ENCODE measurements around the gene KBTBD4.

The KBTBD4 gene

DNA sequence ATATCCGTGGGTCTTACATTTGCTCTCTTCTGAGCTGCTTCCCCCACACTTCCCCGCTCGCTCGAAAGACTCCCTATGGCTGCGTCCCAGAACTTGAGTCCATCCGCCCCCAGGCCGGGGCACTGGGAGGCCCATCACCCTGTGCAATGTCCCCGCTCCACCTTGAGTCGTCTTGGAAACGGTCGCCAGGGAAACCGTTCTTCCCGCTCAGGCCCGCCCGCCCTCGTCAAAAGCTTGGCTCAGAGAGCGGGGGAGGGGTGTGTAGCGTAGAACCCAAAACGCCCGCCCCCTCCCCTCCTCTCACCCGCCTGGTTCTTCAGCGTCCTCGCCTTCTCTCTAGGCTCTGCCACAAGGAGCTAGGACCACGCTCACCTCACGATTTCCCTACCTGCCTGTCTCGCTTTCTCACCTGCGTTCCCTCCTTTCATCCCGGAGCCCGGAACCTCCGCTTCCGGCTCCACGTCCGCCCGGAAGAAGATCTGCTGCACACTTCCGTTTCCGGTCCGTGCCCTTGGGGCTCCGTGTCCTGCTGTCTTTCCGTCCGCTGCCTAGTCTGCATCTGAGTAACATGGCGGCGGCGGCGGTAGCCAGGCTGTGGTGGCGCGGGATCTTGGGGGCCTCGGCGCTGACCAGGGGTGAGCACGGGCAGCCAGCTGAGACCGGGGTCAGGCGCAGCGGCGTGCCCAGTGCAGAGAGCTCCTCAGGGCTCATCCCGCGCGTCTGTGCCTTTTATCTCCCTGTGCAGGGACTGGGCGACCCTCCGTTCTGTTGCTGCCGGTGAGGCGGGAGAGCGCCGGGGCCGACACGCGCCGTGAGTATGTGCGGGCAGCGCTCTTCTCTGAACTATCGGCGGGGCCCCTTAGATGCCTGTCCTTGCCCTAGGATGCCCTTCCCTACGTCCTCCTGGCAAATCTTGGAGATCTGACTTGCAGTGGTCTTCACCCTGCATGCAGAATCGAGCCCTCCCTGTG, at the start of gene KBTBD4, which contains the start of gene NDUFS3:
TSS of gene KBTBD4 (minus strand) at position 447 of the 971 bp plus-strand sequence. CDS start at position 428, 19 bp downstream.
TSS of gene NDUFS3 (plus strand) at position 551 of the 971 bp plus-strand sequence. CDS start at position 569, 18 bp downstream.
- DNase-seq = peak; percentile 95

DNA sequence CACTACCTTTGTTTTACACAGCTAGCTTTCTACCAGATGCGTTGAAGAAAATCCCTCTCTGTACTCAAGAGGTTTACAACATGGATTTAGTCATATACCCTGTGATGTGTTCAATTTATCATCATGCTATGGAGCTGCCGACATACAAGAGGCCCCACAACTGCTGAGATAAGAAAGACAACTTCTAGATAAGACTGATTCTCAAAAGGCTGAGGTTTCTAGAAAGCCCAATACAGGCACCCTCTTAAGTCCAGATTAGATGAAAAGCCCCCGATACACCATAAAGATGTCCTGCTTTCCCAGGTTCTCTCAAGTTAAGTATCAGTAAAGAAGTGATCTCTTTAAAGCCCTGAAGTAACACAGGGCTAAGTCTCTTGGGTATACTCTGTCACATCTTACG, 49.3 kb upstream of the KBTBD4 start:
- no peak for DNase-seq

- no peak for DNase-seq
Measured at GRCh38 chr11:47626234-47626633, 47.5 kb upstream of the KBTBD4 start.

- DNase-seq = no peak
Measured at GRCh38 chr11:47620836-47621378, 42.1 kb upstream of the KBTBD4 start.

- DNase-seq = no peak
Measured at GRCh38 chr11:47617417-47617809, 38.6 kb upstream of the KBTBD4 start.

GRCh38 chr11:47616726-47617416, 38.1 kb upstream of the KBTBD4 start:
- DNase-seq = peak; percentile 26

- DNase-seq = no peak
Measured at GRCh38 chr11:47615249-47615648, 36.5 kb upstream of the KBTBD4 start.

- no peak for DNase-seq
Measured at GRCh38 chr11:47611348-47611794, 32.6 kb upstream of the KBTBD4 start.

- no peak for DNase-seq
Measured at GRCh38 chr11:47609675-47610074, 30.9 kb upstream of the KBTBD4 start.

DNA sequence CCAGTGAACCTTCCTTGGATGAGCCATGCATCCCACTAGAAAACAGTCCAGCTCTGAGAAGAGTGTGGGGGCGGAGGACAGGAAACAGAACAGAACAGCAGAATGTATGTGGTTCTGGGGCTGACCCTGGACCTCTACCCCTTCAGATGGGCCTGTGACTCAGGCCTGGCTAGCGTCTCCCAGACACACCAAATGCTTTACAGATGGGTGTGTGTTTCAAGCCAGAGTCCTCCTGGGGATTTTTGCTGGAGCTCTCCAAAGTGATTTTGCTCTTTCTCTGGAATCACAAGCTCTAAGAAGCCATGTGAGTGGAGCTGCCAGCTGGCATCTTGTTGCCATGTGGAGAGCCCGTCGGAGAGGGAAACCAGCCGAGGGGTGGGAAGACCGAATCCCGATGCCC, 28.6 kb upstream of the KBTBD4 start:
- DNase-seq = no peak

DNA sequence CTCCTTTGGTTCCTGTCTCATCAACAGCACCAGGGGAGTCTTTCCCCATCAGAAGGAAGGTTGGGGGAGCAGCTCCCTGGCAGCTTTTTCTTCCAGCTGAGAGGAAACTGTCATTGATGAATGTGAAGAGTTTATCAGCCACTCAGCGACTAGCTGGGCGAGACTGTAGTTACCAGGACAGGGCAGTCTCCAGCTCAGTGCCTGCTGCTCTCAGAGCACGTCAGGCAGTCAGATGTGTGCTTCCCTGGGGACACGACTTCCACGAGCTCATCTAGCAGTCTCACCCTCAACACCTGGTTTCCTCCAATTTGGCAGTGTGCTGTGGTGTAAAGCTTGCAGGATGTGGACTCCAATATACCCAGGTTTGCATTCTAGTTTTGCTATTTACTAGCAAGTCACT, 28.0 kb upstream of the KBTBD4 start:
- no peak for DNase-seq

DNA sequence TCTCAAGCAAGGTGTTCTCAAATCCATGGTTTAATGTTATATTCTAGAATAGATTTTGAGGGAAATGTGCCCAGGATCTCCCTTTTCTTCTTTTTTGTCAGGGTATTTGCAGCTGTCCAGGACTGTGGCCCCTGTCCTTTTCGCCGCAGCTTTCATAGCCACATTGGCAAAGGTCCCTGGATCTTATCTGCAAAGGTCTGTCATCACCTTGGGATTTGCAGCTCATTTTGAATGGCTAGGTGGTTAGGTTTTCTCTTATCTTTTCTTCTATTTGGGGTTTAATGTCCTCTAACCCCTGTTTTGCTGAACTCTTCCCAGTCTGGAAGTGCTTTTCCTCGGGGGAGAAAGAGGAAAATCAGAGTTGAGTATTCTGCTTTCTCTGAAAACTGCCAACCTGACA, 27.2 kb upstream of the KBTBD4 start:
- DNase-seq = no peak

DNA sequence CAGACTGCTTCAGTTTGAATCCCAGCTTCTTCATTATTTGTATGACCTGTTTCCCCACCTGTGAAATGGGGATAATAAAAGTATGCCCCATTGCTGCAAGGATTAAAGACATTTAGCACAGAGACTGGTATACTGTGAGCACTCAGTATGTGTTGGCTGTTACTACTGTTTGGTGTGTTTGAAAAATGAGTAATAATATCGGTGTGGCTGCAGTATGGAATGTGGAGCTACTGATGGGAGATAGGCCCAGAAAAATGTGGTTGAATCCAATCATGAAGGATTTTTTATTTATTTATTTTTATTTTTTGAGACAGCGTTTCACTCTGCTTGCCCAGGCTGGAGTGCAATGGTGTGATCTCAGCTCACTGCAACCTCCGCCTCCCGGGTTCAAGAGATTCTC, 24.5 kb upstream of the KBTBD4 start:
- no peak for DNase-seq

- no peak for DNase-seq
Measured at GRCh38 chr11:47599902-47600301, 21.1 kb upstream of the KBTBD4 start.

- DNase-seq = no peak
Measured at GRCh38 chr11:47595967-47596366, 17.2 kb upstream of the KBTBD4 start.

DNA sequence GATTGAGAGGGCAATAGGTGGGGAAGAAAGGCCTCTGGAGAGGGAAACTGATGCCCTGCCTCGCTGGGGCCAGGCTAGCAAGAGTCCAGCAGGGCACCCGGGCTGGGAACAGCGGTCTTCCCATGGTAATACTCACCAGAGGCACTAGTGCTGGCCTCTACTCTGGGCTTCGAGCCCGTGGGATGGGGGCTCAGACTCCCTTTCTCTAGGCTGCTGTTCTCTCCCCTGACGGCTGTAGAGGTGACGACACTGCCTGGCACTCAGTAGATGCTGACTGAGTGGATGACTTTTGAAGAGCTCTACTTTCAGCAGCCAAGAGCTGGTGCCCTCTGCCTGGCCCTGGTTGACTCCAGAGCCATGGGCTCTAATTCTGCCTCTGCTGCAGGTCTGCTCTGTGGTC, 16.3 kb upstream of the KBTBD4 start:
- no peak for DNase-seq

DNA sequence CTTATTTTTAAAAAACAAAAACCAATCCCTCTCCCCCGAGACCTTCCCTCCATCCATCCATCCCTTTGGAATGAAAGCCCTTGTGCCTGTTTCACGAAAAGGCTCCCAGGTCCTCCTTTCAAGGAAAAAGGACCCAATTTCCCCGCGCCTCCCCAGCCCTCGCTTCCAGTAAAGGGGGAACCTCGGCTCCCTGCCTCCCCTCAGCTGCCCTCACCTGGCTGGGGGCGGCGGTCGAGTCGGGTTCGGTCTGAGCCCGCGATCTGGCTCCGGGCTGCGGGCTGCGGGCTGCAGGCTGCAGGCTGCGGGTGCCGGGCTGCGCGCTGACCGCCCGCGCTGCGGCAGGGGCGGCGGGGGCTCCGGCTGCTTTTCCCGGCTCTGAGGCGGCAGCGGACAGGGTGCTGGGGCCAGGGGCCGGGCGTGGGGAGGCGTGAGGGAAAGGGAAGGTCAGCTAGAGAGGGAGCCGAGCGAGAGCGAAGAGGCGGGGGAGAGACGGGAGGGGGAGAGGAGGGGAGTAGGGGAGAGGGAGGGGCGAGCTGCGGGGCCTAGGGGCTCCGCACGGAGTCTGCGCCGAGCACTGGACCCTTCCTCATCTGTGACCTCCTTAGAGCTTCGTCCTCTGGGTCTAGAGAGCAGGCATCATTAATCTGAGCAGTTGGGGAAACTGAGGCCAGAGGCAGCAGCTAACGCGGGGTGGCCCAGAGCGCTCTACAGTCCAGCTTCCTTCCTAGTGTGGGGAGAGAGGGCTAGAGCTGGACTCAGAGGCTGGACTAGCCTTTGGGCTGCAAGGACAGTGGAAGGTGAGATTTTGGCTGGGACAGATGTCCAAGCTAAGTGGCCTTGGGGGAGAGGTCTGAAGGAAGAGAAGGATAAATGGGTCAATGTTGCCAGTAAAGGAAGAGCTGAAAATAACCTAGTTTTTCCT, 15.4 kb upstream of the KBTBD4 start, which contains the start of gene C1QTNF4:
TSS of gene C1QTNF4 (minus strand) at position 478 of the 922 bp plus-strand sequence. CDS start 3,601 bp downstream, outside the sequence.
- no peak for DNase-seq

- DNase-seq = no peak
Measured at GRCh38 chr11:47593492-47593933, 14.7 kb upstream of the KBTBD4 start.

GRCh38 chr11:47592970-47593369, 14.2 kb upstream of the KBTBD4 start:
- no peak for DNase-seq

- DNase-seq = no peak
Measured at GRCh38 chr11:47592251-47592650, 13.5 kb upstream of the KBTBD4 start.

- no peak for DNase-seq
Measured at GRCh38 chr11:47591764-47592163, 13.0 kb upstream of the KBTBD4 start.
